ENCODE data around the gene IGF2BP3.

IGF2BP3 gene

DNA sequence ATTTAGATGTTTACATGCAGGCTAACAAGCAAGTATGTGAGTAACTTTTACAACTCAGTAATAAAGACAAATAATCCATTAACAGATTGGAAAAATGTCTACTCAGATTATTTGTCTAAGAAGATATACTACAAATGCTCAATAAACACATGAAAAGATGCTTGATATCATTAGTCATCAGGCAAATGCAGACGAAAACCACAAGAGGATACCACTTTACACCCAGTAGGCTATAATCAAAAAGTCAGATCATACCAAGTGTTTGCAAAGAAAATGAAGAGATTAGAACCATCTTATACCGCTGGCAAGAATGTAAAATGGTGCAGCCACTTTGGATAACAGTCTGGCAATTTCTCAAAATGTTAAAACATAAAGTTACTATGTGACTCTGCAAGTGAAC lies 87.1 kb downstream of the IGF2BP3 start:
- Mint-ChIP-seq H3K36me3 (no peaks in the 10 kb centered on the region), H3K4me3 (no peak overlapping the region), H3K9me3 (no peaks in the 10 kb centered on the region), H3K27me3 (no peaks in the 10 kb centered on the region), H3K4me1 (peaks cover 15% of the 10 kb centered on the region), H3K27ac (no peak overlapping the region)

DNA sequence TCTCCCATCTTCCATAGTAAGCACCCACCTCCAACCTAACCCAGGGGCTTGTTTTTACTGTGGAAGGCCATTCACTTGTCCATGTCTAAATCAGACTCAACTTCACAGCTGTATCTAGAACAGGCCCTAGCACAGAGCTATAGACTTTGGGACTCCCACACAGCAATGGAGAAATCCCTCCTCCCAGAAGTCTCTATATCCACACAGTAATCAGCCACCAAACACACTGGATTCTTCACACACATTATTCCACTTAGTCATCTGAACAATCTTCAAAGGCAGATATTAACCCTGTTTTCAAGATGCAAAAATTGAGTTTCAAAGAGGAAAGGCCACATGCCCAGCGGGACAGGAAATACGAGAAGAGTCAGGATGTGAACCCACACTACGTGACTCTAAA lies 89.3 kb downstream of the IGF2BP3 start:
- Mint-ChIP-seq H3K27me3 (no peaks in the 10 kb centered on the region), H3K36me3 (no peaks in the 10 kb centered on the region), H3K4me3 (no peak overlapping the region), H3K4me1 (peaks cover 31% of the 10 kb centered on the region), H3K27ac (peak overlapping the region; percentile 60), H3K9me3 (no peaks in the 10 kb centered on the region)

DNA sequence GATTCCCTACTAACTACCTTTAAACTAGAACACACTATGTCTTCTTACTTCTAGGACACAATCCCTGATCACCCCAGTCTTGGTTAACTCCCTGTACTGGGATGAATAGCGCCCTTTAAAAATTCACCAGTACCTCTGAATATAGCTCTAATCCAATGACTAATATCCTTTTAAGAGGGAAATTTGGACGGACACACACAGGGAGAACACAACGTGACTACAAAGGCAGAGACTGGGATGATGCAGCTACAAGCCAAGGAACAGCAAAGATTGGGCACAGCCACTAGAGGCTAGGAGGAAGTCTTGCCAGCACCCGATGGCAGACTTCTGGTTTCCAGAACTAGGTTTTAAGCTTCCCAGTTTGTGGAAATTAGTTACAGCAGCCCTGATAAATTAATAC lies 89.7 kb downstream of the IGF2BP3 start:
- no peaks in the 10 kb centered on the region for H3K27me3 Mint-ChIP-seq
- no peaks in the 10 kb centered on the region for H3K9me3 Mint-ChIP-seq
- no peaks in the 10 kb centered on the region for H3K36me3 Mint-ChIP-seq
- H3K4me3 Mint-ChIP-seq, result no peak overlapping the region
- peaks cover 33% of the 10 kb centered on the region for H3K4me1 Mint-ChIP-seq
- no peak overlapping the region for H3K27ac Mint-ChIP-seq

DNA sequence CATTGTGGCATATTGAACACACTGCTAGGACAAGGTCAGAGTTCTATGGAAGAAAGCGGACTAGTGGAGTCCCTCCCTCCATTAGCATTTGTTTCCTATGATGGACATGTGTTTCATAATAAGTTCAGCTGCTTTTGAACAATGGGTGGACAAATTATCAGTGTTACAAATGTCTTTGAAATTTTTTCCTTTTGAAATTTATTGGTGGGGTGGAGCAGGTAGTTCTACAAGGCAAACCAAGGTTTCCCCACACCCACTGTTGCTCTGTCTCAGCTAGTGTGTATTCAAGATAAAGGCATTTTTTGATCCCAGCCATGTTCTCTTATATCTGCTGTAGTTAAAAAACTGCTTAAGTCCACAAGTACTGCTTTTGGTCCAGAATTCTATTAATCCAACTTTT lies 91.3 kb downstream of the IGF2BP3 start:
- no peaks in the 10 kb centered on the region for H3K36me3 Mint-ChIP-seq
- no peak overlapping the region for H3K27ac Mint-ChIP-seq
- H3K4me1 Mint-ChIP-seq, result peaks cover 42% of the 10 kb centered on the region
- no peak overlapping the region for H3K4me3 Mint-ChIP-seq
- H3K9me3 Mint-ChIP-seq, result no peaks in the 10 kb centered on the region
- no peaks in the 10 kb centered on the region for H3K27me3 Mint-ChIP-seq

DNA sequence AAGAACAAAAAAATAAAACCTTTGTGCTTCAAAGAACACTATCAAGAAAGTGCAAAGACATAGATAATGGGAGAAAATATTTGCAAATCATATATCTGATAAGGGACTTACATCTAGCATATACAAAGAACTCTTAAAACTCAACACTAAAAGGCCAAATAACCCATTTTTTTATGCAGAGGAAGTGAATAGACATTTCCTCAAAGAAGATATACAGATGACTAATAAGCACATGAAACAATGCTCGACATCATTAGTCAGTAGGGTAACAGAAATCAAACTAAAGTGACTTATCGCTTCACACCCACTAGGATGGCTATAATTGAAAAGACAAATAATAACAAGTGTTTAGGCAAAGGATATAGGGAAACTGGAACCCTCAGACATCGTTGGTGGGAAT lies 93.2 kb downstream of the IGF2BP3 start:
- Mint-ChIP-seq H3K36me3 (no peaks in the 10 kb centered on the region), H3K4me3 (peak overlapping the region; percentile 56), H3K27me3 (peaks cover 1% of the 10 kb centered on the region), H3K9me3 (no peaks in the 10 kb centered on the region), H3K27ac (peak overlapping the region; percentile 93), H3K4me1 (peaks cover 60% of the 10 kb centered on the region)

DNA sequence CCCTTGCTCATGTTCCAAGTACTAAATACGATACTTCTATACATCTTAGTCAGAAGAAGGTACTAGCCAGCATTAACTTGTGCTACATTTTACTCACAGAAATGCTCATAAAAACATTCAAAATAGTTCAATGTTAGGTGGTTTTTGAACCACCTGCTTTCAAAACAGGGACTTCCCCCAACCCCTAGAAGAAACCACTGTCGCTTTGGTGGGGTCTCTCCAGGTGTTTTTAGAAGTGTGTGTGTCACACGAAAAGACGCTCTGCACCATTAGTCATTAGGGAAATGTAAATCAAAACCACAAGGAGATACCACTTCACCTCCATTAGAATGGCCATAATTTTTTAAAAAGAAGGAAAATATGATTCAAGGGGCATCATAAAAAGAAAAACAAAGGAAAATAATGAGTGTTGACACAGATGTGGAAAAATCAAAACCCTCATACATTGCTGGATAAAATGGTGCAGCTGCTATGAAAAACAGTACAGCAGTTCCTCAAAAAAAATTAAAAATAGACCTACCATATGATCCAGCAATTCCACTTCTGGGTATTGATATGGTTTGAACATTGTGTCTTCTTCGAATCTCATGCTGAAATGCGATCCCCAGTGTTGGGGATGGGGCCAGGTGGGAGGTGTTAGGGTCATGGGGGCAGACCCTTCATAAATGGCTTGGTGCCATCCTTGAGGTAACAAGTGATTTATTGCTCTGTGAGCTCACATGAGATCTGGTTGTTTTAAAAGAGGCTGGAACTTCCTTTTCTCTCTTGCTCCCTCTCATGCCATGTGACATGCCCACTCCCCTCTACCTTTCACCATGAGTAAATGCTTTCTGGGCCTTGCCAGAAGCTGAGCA lies 96.9 kb downstream of the IGF2BP3 start:
- H3K27me3 Mint-ChIP-seq, result peaks cover 1% of the 10 kb centered on the region
- H3K36me3 Mint-ChIP-seq, result no peaks in the 10 kb centered on the region
- no peaks in the 10 kb centered on the region for H3K9me3 Mint-ChIP-seq
- peaks cover 70% of the 10 kb centered on the region for H3K4me1 Mint-ChIP-seq
- peak overlapping the region; percentile 98 for H3K27ac Mint-ChIP-seq
- H3K4me3 Mint-ChIP-seq, result peak overlapping the region; percentile 57

DNA sequence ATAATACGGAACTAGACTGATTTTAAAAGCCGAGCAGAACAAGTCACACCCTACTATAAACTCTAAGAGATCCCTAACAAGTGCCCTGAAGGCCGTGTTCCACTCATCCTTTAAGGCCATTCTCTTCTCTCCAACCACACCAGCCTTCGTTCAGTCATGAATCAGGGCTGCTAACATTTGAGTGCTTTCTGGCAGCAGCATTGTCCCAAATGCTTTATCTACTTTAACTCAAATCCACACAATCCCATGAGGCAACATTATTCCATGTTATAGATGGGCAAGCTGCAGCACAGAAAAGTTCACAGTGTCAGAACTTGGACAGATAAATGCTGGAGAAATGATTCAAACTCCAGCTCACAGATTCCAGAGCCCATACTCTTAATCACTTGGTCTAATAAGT lies 97.7 kb downstream of the IGF2BP3 start:
- Mint-ChIP-seq H3K27me3 (peaks cover 1% of the 10 kb centered on the region), H3K4me1 (peaks cover 74% of the 10 kb centered on the region), H3K9me3 (no peaks in the 10 kb centered on the region), H3K27ac (peak overlapping the region; percentile 98), H3K4me3 (peak overlapping the region; percentile 57), H3K36me3 (no peaks in the 10 kb centered on the region)

DNA sequence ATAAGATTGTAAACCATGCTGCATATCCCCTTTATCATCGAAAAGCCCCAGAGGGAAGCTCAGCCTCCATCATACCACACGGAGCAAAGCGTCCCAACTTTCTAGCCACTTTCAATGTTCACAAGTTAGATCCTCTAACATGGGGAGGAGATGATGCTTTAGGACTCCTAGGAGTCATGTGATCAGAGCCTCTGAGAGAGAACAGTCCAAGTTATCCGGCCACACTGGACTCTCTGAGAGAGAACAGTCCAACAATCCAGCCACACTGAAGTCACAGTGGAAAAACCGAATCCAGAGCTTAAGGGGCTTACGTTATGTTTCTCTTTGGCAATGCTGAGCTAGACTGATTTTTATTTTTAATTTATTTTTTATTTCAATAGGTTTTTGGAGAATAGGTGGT lies 98.6 kb downstream of the IGF2BP3 start:
- Mint-ChIP-seq H3K9me3 (no peaks in the 10 kb centered on the region), H3K4me3 (no peak overlapping the region), H3K27me3 (peaks cover 1% of the 10 kb centered on the region), H3K4me1 (peaks cover 68% of the 10 kb centered on the region), H3K36me3 (no peaks in the 10 kb centered on the region), H3K27ac (no peak overlapping the region)

DNA sequence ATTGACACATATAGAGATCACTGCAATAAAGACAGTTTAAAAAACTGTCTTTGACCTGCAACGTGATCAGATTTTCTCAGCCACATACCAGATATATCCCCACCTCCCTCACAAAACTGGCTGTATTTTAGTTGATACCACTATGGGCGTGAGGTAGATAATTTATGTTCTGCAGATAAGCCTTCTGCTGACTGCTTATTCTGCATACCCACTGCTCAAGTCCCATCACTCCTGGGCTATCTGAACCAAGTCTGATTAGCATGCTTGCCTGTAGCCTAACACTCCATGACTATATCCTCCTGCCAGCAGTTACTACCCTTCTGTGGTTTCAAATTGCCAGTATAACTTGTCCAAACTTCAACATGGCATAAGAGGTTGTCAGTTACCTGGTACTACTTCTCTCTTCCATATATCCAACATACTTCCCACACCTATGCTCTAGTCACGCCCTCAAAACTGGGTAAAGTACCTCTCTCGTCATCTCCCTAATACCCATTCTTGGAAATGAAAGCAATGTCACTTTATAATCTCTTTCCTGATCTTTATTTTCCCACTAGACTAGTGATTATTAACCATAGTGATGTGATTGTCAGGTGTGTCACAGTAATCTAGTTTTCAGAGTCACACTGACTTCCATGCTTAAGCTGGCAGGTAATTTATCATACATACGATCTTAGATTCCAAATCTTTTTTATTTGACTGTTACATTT lies 100.4 kb downstream of the IGF2BP3 start:
- Mint-ChIP-seq H3K4me1 (peaks cover 63% of the 10 kb centered on the region), H3K27ac (peak overlapping the region; percentile 1), H3K9me3 (no peaks in the 10 kb centered on the region), H3K36me3 (no peaks in the 10 kb centered on the region), H3K4me3 (no peak overlapping the region), H3K27me3 (peaks cover 1% of the 10 kb centered on the region)

DNA sequence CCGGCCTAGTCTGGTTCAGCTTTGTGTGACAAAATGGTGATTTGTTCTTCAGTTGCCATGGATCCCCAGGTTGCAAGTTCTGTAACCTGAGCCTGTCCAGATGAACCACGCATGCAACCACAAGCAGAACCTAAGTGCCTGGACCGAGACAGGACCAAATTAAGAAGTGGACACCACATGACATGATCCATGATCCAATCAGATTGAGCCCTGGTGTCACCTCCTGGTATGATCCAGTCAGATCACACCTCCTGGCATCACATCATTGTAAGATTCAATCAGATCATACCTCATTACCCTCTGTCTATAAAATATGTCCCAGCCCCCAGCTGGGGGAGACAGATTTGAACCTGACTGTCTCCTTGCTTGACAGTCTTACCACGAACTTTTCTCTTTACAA lies 101.2 kb downstream of the IGF2BP3 start:
- H3K9me3 Mint-ChIP-seq, result no peaks in the 10 kb centered on the region
- no peaks in the 10 kb centered on the region for H3K36me3 Mint-ChIP-seq
- no peak overlapping the region for H3K27ac Mint-ChIP-seq
- peaks cover 55% of the 10 kb centered on the region for H3K4me1 Mint-ChIP-seq
- H3K4me3 Mint-ChIP-seq, result no peak overlapping the region
- H3K27me3 Mint-ChIP-seq, result peaks cover 1% of the 10 kb centered on the region

DNA sequence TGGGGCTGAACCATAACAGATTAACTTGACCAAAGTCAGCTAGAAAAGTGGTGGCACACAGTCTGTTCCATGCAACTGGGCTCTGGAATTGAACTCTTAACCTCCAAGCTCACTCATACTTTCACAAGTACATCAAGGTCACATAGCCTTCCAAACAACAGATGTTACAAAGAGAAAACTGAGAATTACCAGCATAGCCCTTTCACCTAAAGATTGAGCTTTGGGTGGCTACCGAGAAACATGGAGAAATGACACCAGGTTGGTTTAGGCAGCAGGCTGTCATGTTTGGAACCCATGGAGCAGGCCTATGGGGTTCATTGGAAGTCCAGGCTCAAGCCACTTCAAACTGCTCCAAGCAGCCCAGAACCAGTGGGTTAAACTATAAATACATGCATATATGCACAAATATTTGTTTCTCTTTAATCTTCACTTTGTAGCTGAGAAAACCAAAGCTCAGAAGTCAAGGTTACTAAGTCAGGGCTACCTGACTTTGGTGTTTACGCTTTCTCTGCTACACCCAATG lies 112.1 kb downstream of the IGF2BP3 start:
- no peak overlapping the region for H3K27ac Mint-ChIP-seq
- no peaks in the 10 kb centered on the region for H3K27me3 Mint-ChIP-seq
- H3K9me3 Mint-ChIP-seq, result no peaks in the 10 kb centered on the region
- H3K4me1 Mint-ChIP-seq, result peaks cover 19% of the 10 kb centered on the region
- H3K4me3 Mint-ChIP-seq, result no peak overlapping the region
- no peaks in the 10 kb centered on the region for H3K36me3 Mint-ChIP-seq

DNA sequence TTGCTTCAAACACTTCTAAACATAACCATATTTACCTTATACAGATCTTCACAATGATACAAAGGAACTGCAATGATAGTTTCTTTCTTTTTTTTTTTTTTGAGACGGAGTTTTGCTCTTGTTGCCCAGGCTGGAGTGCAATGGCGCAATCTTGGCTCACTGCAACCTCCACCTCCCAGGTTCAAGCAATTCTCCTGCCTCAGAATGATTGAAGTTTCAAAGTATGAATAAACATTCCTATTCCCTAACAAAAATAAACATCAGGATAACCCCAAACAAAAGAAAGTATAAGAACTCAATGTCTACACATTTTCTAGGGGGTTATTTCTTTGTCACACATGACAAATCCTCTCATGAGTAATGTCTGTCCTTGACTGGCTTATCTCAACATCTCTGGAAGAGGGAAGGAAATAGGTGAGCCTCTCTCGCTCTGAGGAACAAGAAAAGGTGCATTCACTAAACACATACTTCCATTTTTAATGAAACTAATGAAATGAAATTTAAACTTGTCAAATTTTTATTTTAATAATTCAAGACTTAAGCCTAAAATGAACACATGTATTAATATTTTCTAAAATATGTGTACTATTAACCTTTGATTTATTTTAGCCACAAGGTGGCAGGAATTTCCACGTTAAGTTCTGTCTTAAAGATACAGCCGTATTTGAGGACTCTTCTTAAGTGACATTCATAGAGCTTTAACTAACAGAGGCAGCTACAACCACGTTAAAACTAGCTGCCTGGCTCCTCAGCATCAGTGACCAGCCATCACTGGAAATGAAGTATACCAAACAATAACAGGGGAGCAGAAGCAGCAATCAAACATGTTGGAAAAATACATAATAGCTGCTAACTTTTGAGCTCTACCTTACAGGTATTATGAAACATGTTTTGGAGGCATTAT lies 112.8 kb downstream of the IGF2BP3 start:
- Mint-ChIP-seq H3K27me3 (no peaks in the 10 kb centered on the region), H3K4me3 (no peak overlapping the region), H3K4me1 (peaks cover 19% of the 10 kb centered on the region), H3K27ac (peak overlapping the region; percentile 35), H3K36me3 (no peaks in the 10 kb centered on the region), H3K9me3 (no peaks in the 10 kb centered on the region)

DNA sequence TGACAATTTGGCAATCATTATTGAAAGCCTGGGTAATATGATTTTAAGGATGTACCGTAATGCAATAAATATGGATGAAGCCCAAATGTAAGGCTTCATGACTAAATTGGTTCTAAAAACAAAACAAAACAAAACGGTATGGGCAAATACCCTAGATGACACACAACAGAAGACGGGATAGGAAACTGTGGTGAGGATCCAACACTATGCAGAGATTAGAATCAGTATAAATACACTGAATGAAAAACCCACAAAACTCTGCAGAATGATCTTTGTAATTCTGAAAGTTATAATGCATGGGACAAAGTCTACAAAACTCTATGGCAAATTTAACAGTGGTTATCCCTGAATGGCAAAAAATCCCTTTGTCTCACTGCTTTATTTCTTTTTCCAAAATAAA lies 113.6 kb downstream of the IGF2BP3 start:
- Mint-ChIP-seq H3K27ac (no peak overlapping the region), H3K36me3 (no peaks in the 10 kb centered on the region), H3K4me3 (no peak overlapping the region), H3K4me1 (peaks cover 19% of the 10 kb centered on the region), H3K27me3 (no peaks in the 10 kb centered on the region), H3K9me3 (no peaks in the 10 kb centered on the region)

DNA sequence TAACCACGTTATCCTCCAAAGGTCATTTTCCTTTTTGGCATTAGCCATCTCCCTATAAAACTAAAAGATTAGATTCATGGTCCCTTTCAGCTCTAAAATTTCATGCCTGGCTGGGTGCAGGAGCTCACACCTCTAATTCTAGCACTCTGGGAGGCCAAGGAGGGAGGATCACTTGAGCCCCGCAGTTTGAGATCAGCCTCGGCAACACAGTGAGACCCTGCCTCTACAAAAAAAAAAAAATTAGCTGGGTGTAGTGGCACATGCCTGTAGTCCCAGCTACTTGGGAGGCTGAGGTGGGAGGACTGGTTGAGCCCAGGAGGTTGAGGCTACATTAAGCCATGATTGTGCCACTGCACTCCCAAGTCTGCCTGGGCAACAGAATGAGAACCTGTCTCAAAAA lies 114.1 kb downstream of the IGF2BP3 start:
- Mint-ChIP-seq H3K4me3 (no peak overlapping the region), H3K9me3 (no peaks in the 10 kb centered on the region), H3K27ac (no peak overlapping the region), H3K4me1 (peaks cover 19% of the 10 kb centered on the region), H3K36me3 (no peaks in the 10 kb centered on the region), H3K27me3 (no peaks in the 10 kb centered on the region)

DNA sequence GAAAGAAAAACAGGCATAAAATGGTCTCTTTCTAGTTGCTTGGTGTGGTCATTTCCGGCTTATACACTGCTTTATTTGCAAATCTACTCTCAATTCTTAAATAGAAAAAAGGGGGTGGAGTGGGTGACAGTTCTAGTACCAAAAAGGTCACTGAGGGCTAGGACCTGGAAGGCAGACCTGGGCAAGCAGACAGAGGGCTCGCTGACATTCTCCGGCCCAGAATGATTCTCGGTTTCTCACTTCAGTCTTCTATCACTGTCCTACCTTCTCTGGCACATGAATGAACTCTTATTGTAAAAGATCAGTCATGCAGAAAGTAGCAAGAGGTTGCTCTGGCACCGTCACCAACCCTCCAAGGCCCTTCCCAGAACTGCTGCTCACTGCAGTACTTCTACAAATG lies 117.1 kb downstream of the IGF2BP3 start:
- no peaks in the 10 kb centered on the region for H3K27me3 Mint-ChIP-seq
- no peaks in the 10 kb centered on the region for H3K36me3 Mint-ChIP-seq
- H3K4me3 Mint-ChIP-seq, result no peak overlapping the region
- no peaks in the 10 kb centered on the region for H3K9me3 Mint-ChIP-seq
- no peak overlapping the region for H3K27ac Mint-ChIP-seq
- peaks cover 19% of the 10 kb centered on the region for H3K4me1 Mint-ChIP-seq
